A673 (cell line): Measurements from ENCODE around the gene SYK.

Source experiments
- CTCF ChIP-seq: fragments of 300-800, 200-600 bp; sonication (generic); conservative IDR thresholded peaks from 2 replicates; pipeline ENCODE4 v1.5.1; 2017; ENCODE audit warnings: low read depth, mild to moderate bottlenecking, antibody characterized with exemption, low read length, moderate library complexity, mixed read lengths
- EZH2 ChIP-seq: fragments of 200-600 bp; sonication (generic); IDR thresholded peaks from 2 replicates; pipeline ENCODE4 v1.6.1; 2017; ENCODE audit warnings: borderline replicate concordance, low read depth, mild to moderate bottlenecking, mixed read lengths, antibody characterized with exemption, low read length; ENCODE audit not compliant: poor library complexity, severe bottlenecking

- no peak for TF ChIP-seq EZH2
- TF ChIP-seq CTCF = no peak
Measured at GRCh38 chr9:90909225-90909624, 107.6 kb downstream of the SYK start.
